ENCODE results near the gene TM2D1.
"Not testable (repeated sequence)": the region's sequence is repeated elsewhere in the genome, so short reads cannot be mapped to it uniquely, and the experiment has no call there.

TM2D1 gene

GRCh38 chr1:61680500-61680899, 44.4 kb downstream of the TM2D1 start:
- H3K4me3 ChIP-seq (ENCODE audit: low read length), result no peak overlapping the region
- H3K27me3 ChIP-seq (ENCODE audit: low read depth, low read length), result no peaks in the 10 kb centered on the region
- H3K27ac ChIP-seq (ENCODE audit: low read length), result no peak overlapping the region
- no peak overlapping the region for H3K4me2 ChIP-seq (ENCODE audit: low read length)
- no peaks in the 10 kb centered on the region for H3K79me2 ChIP-seq (ENCODE audit: low read length)
- H3K9ac ChIP-seq (ENCODE audit: low read length), result no peak overlapping the region
- TF ChIP-seq EZH2phosphoT487 (IDR thresholded peaks at IDR 0.05; ENCODE audit: low read depth) (no peak), CTCF (IDR thresholded peaks at IDR 0.05; ENCODE audit: low read depth, low read length) (no peak)
- no peaks in the 10 kb centered on the region for H4K20me1 ChIP-seq (ENCODE audit: insufficient read depth, low read length)
- H3K9me3 ChIP-seq (ENCODE audit: insufficient read depth, low read length), result no peaks in the 10 kb centered on the region
- H3K36me3 ChIP-seq (replicated peaks; ENCODE audit: low read depth, low read length), result peaks cover 3% of the 10 kb centered on the region
- no peaks in the 10 kb centered on the region for H3K4me1 ChIP-seq (ENCODE audit: low read length)
- no peak overlapping the region for H2AFZ ChIP-seq (ENCODE audit: low read depth, low read length)

GRCh38 chr1:61676881-61677280, 48.1 kb downstream of the TM2D1 start:
- not testable (repeated sequence) for H3K9ac ChIP-seq (ENCODE audit: low read length); H4K20me1 ChIP-seq (ENCODE audit: insufficient read depth, low read length)

GRCh38 chr1:61674221-61674620, 50.7 kb downstream of the TM2D1 start:
- Histone ChIP-seq H3K9me3 (ENCODE audit: insufficient read depth, low read length) (no peaks in the 10 kb centered on the region), H2AFZ (ENCODE audit: low read depth, low read length) (no peak overlapping the region), H3K4me1 (ENCODE audit: low read length) (no peaks in the 10 kb centered on the region), H3K27ac (ENCODE audit: low read length) (no peak overlapping the region), H4K20me1 (ENCODE audit: insufficient read depth, low read length) (no peaks in the 10 kb centered on the region), H3K4me2 (ENCODE audit: low read length) (no peak overlapping the region), H3K36me3 (replicated peaks; ENCODE audit: low read depth, low read length) (no peaks in the 10 kb centered on the region), H3K79me2 (ENCODE audit: low read length) (no peaks in the 10 kb centered on the region), H3K27me3 (ENCODE audit: low read depth, low read length) (no peaks in the 10 kb centered on the region), H3K9ac (ENCODE audit: low read length) (no peak overlapping the region), H3K4me3 (ENCODE audit: low read length) (no peak overlapping the region)
- TF ChIP-seq EZH2phosphoT487 (IDR thresholded peaks at IDR 0.05; ENCODE audit: low read depth) (no peak), CTCF (IDR thresholded peaks at IDR 0.05; ENCODE audit: low read depth, low read length) (no peak)

More at GRCh38 chr1:61676881-61677280, 48.1 kb downstream of the TM2D1 start:
- H3K4me3 ChIP-seq (ENCODE audit: low read length); H3K27ac ChIP-seq (ENCODE audit: low read length); H3K4me1 ChIP-seq (ENCODE audit: low read length); H3K36me3 ChIP-seq (replicated peaks; ENCODE audit: low read depth, low read length); H3K27me3 ChIP-seq (ENCODE audit: low read depth, low read length); H3K79me2 ChIP-seq (ENCODE audit: low read length); H2AFZ ChIP-seq (ENCODE audit: low read depth, low read length); H3K9me3 ChIP-seq (ENCODE audit: insufficient read depth, low read length); H3K4me2 ChIP-seq (ENCODE audit: low read length): not testable (repeated sequence)

- no peak overlapping the region for H3K27ac ChIP-seq (ENCODE audit: low read length)
- no peaks in the 10 kb centered on the region for H3K36me3 ChIP-seq (replicated peaks; ENCODE audit: low read depth, low read length)
- no peaks in the 10 kb centered on the region for H3K79me2 ChIP-seq (ENCODE audit: low read length)
- H3K4me1 ChIP-seq (ENCODE audit: low read length), result no peaks in the 10 kb centered on the region
- no peaks in the 10 kb centered on the region for H3K9me3 ChIP-seq (ENCODE audit: insufficient read depth, low read length)
- H3K4me2 ChIP-seq (ENCODE audit: low read length), result no peak overlapping the region
- no peak overlapping the region for H3K9ac ChIP-seq (ENCODE audit: low read length)
- H4K20me1 ChIP-seq (ENCODE audit: insufficient read depth, low read length), result no peaks in the 10 kb centered on the region
- H3K4me3 ChIP-seq (ENCODE audit: low read length), result no peak overlapping the region
- no peak for TF ChIP-seq CTCF (IDR thresholded peaks at IDR 0.05; ENCODE audit: low read depth, low read length)
- H2AFZ ChIP-seq (ENCODE audit: low read depth, low read length), result no peak overlapping the region
- no peaks in the 10 kb centered on the region for H3K27me3 ChIP-seq (ENCODE audit: low read depth, low read length)
These were observed 52.6 kb downstream of the TM2D1 start for GRCh38 chr1:61672376-61672775.

- Histone ChIP-seq H3K4me3 (ENCODE audit: low read length) (no peak overlapping the region), H3K27ac (ENCODE audit: low read length) (no peak overlapping the region), H3K79me2 (ENCODE audit: low read length) (no peaks in the 10 kb centered on the region), H3K9me3 (ENCODE audit: insufficient read depth, low read length) (no peaks in the 10 kb centered on the region), H3K36me3 (replicated peaks; ENCODE audit: low read depth, low read length) (no peaks in the 10 kb centered on the region), H3K4me1 (ENCODE audit: low read length) (no peaks in the 10 kb centered on the region), H3K4me2 (ENCODE audit: low read length) (no peak overlapping the region), H4K20me1 (ENCODE audit: insufficient read depth, low read length) (no peaks in the 10 kb centered on the region), H3K9ac (ENCODE audit: low read length) (no peak overlapping the region), H3K27me3 (ENCODE audit: low read depth, low read length) (no peaks in the 10 kb centered on the region), H2AFZ (ENCODE audit: low read depth, low read length) (no peak overlapping the region)
- no peak for TF ChIP-seq CTCF (IDR thresholded peaks at IDR 0.05; ENCODE audit: low read depth, low read length)
- no peak for TF ChIP-seq EZH2phosphoT487 (IDR thresholded peaks at IDR 0.05; ENCODE audit: low read depth)
These were observed 54.5 kb downstream of the TM2D1 start for GRCh38 chr1:61670445-61670844.

Measured in OCI-LY3 (cell line).